HL-60 (cell line): ENCODE results near the gene PRKAG2.

Experiments used
- DNase-seq, 2 experiments: peaks; one replicate each; pipeline ENCODE4 v3.0.0-alpha.2; 2010 to 2020; ENCODE audit warnings: low read depth in 1 of 2, low spot score in 1 of 2
- H3K27ac ChIP-seq: fragments of 250-450 bp; sonication (Bioruptor Pico); replicated peaks from 2 replicates; pipeline ENCODE4 v1.5.1; 2020; ENCODE audit warnings: mild to moderate bottlenecking, moderate library complexity
- H3K27me3 ChIP-seq: fragments of 250-450 bp; sonication (Bioruptor Pico); 2 replicates; pipeline ENCODE4 v1.5.1; 2021; ENCODE audit warnings: mild to moderate bottlenecking, moderate library complexity; ENCODE audit not compliant: insufficient read depth, poor library complexity, severe bottlenecking
- H3K4me3 ChIP-seq: replicated peaks from 2 replicates; pipeline ENCODE4 v1.5.1; 2011; ENCODE audit warnings: mild to moderate bottlenecking, control low read depth, low read length; ENCODE audit not compliant: insufficient read depth
- CTCF ChIP-seq: IDR thresholded peaks from one replicate; pipeline ENCODE4 v1.5.1; 2011; ENCODE audit warnings: low read length, control low read depth, inconsistent platforms; ENCODE audit not compliant: insufficient read depth
- GABPA ChIP-seq: IDR thresholded peaks from 2 replicates; pipeline ENCODE4 v1.6.1; 2012; ENCODE audit warnings: low read depth
- POLR2AphosphoS5 ChIP-seq: IDR thresholded peaks from 2 replicates; pipeline ENCODE4 v1.6.1; 2012; ENCODE audit warnings: low read depth
- REST ChIP-seq: IDR thresholded peaks from 2 replicates; pipeline ENCODE4 v1.6.1; 2012; ENCODE audit warnings: low read depth; ENCODE audit not compliant: insufficient replicate concordance
- SPI1 ChIP-seq: IDR thresholded peaks from 2 replicates; pipeline ENCODE4 v1.6.1; 2012; ENCODE audit warnings: low read depth, mild to moderate bottlenecking, borderline replicate concordance

Gene PRKAG2

DNA sequence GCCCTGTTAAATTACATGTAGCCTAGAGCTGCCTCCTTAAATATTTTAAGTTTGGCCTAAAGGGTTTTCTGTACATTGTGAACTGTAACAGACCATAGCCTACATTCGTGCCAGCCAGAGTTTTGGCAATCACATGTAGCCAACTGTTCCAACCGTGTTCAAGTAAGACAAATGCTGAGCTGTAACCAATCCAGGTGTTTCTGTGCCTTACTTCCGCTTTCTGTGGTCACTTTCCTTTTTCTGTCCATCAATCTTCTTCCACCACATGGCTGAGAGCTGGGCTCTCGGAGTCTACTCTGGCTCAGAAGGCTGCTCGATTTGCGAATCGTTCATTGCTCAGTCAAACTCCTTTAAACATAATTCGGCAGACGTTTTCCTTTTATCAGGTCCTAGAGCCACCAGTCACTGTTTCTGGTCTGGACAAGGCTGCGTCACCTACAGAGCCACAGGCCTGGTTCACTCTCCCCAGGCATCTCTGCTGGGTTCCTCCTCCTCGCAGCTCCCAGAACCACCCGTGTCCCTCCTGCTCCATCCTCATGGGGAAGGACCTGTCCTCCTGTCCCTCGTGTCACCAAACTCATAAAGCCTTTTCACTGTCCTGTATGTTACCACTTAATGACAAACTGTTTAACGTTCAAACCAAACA is 199.2 kb downstream of the PRKAG2 start:
- peak; percentile 53 to 55 for DNase-seq
- Histone ChIP-seq H3K4me3 (no peak overlapping the region), H3K27me3 (no peaks in the 10 kb centered on the region), H3K27ac (peak overlapping the region; percentile 10; the same call in 1 of the 2 replicates)
- TF ChIP-seq POLR2AphosphoS5 (no peak), CTCF (no peak), SPI1 (no peak), GABPA (no peak), REST (no peak)

GRCh38 chr7:151676759-151677158 is 200.2 kb downstream of the PRKAG2 start:
- Histone ChIP-seq H3K4me3 (no peak overlapping the region), H3K27ac (no peak overlapping the region), H3K27me3 (no peaks in the 10 kb centered on the region)
- no peak for TF ChIP-seq GABPA
- TF ChIP-seq CTCF: no peak
- no peak for TF ChIP-seq REST
- TF ChIP-seq SPI1: no peak
- TF ChIP-seq POLR2AphosphoS5: no peak
- DNase-seq: no peak

DNA sequence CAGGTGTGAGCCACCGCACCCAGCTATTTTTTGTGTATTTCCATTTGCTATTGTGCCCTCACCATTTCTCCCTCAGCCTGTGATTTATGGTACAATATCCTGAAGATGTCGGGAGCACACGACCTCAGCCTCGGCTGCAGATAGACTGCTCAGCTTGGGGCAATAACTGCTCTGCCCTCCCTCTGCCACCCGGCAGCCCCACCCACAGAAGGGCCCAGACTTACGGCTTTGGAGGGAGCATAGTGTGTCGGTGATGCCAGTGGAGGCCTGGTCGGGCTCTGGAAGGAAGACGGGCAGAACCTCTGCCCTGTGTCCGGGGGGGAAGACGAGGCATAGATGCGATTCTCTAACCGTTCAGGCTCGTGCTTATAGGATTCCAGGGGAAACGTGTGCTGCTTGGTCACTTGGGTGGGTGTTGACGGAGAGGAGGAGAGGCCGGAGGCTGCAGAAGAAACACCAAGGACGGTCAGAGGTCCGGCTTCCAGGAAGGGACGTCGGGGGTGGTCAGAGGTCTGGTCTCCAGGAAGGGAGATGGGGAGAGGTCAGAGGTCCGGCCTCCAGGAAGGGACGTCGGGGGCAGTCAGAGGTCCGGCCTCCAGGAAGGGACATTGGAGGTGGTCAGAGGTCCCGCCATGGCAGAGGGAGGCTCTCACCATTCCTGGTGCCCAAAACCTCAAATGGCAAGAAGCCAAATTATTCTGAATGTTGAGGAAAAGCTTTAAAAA is 201.6 kb downstream of the PRKAG2 start:
- H3K27ac ChIP-seq: no peak overlapping the region
- TF ChIP-seq POLR2AphosphoS5: no peak
- no peaks in the 10 kb centered on the region for H3K27me3 ChIP-seq
- H3K4me3 ChIP-seq: no peak overlapping the region
- no peak for DNase-seq

DNA sequence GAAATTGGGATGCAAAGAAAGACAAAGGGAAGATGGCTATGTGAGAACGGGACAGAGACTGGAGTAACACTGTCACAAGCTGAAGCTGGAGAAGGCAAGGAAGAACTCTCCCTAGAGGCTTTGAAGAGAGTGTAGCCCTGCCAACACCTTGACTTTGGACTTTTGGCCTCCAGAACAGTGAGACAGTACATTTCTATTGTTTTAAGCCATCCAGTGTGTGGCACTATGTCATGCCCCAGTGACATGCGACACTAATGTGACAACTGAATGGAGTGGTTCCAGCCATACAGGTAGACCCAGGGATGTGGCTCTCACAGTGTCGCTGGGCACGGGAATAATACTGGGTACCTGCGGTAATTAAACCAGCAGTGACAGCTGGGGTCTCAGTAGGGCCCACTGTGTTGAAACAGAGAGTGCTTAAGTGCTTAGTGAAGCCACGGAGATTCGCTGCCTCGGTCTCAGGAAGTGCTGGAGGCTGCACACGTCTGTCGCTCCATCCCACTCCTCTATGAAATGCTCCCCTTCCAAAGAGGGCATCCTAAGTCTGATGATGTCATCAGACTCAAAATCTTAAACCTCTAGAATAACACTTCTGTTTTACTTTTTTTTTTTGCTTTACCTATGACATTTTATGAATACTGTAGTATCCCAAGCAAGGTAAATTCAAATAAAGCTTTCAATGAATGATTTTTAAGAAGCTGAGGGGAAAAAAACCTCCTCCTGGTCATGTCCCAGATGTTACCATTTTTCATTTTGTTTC is 202.6 kb downstream of the PRKAG2 start:
- H3K27me3 ChIP-seq: no peaks in the 10 kb centered on the region

More for the DNA sequence above, 202.6 kb downstream of the PRKAG2 start:
- no peak for DNase-seq
- Histone ChIP-seq H3K27ac (no peak overlapping the region), H3K4me3 (no peak overlapping the region)
- TF ChIP-seq SPI1 (no peak), REST (no peak), GABPA (no peak), POLR2AphosphoS5 (no peak), CTCF (no peak)
